Adrenal gland (tissue), 12 donors: Measurements from ENCODE around the gene CCDC136. TPM values are rescaled to one million over a fixed set of nuclear protein-coding genes. Genes with fewer than 3 reads are reported as not detected.

Experiments used
- DNase-seq, 7 donors: peaks; one replicate each; pipeline ENCODE4 v3.0.0-alpha.2; 2019 to 2020
- H3K27ac ChIP-seq, 5 donors: fragments of 200-600 bp; sonication (generic) in 4 of 5; 1 replicate in 3 of 5; 2 replicates in 2 of 5; pipeline versions ENCODE4 v1.5.1 to v1.8.0; 2016 to 2020; ENCODE audit warnings: mild to moderate bottlenecking in 1 of 5
- H3K27me3 ChIP-seq: fragments of 200-600 bp; 2 replicates; pipeline ENCODE4 v1.8.0; 2021
- H3K36me3 ChIP-seq, 2 donors: fragments of 200-600 bp; replicated peaks in 1 of 2; 1 replicate in 1 of 2; 2 replicates in 1 of 2; pipeline versions ENCODE4 v1.5.1 to v1.8.0; 2018 to 2022
- H3K4me1 ChIP-seq, 2 donors: fragments of 200-600 bp; replicated peaks in 1 of 2; 1 replicate in 1 of 2; 2 replicates in 1 of 2; pipeline versions ENCODE4 v1.5.1 to v1.8.0; 2018 to 2021
- H3K4me3 ChIP-seq, 4 donors: fragments of 200-600 bp; sonication (generic) in 3 of 4; one replicate each; pipeline ENCODE4 v1.5.1; 2016 to 2018
- H3K9me3 ChIP-seq, 3 donors: fragments of 200-600 bp; sonication (generic) in 1 of 3; replicated peaks in 1 of 3; 1 replicate in 2 of 3; 2 replicates in 1 of 3; pipeline versions ENCODE4 v1.5.1 to v1.8.0; 2016 to 2021
- CTCF ChIP-seq, 6 experiments: fragments of 450-650 bp in 4 of 6; fragments of 200-600 bp in 2 of 6; sonication (generic) in 1 of 6; IDR thresholded peaks; 1 replicate in 5 of 6; 2 replicates in 1 of 6; pipeline versions ENCODE4 v1.5.1 to v1.8.0; 2016 to 2021; ENCODE audit warnings: antibody characterized with exemption in 6 of 6, mild to moderate bottlenecking in 2 of 6, moderate library complexity in 1 of 6
- POLR2A ChIP-seq, 2 donors: fragments of 450-650 bp; IDR thresholded peaks; one replicate each; pipeline ENCODE4 v1.6.1; 2017; ENCODE audit warnings: antibody characterized with exemption in 2 of 2, mild to moderate bottlenecking in 2 of 2, moderate library complexity in 1 of 2
- WGBS, 4 donors: extraction: QIAGEN DNeasy Blood & Tissue Kit in 2 of 4; methylation state at CpG; one replicate each; pipeline versions ENCODE4 v1.1.5 to v1.1.7; 2013 to 2017; 5-methylcytosine and 5-hydroxymethylcytosine counted together
- intact Hi-C, 2 donors: fragments of 100-400 bp; cut with DNase I; formaldehyde crosslinking; loops; one replicate each; pipeline versions ENCODE4 v1.14.1 to v1.15.0; 2022 to 2023
- polyA plus RNA-seq, 3 donors: library from polyadenylated mRNA; stranded (reverse); fragments of 200-250 nt in 2 of 3; fragments of 350-450 nt in 1 of 3; fragmentation: Illumina TruSeq in 1 of 3; extraction: RNeasy Lipid Tissue Mini Kit (QIAGEN cat#74804) in 1 of 3; gene quantifications; one replicate each; pipeline ENCODE4 v1.2.3, GENCODE V29; 2013 to 2014
- total RNA-seq, 9 donors: library from RNA; depleted of rRNA in 4 of 9; stranded (reverse); fragments of >200 nt in 4 of 9; fragments of 120-200 nt in 1 of 9; fragmentation: NEBNext Ultra II Directional in 1 of 9; extraction: Animal tissue kit (Norgen Biotek cat#: 25700) in 1 of 9; gene quantifications; one replicate each; pipeline versions ENCODE4 v1.1.0 to v1.2.4, GENCODE V29; 2013 to 2023
- donor health status: healthy with polysubstance abuse.
- donor health status: Bipolar disorder and iron deficiency.
- donor health status: DM: yes; HTN: yes; CAD: no.
- donor health status: DM: no; HTN: no; CAD: no.
- donor health status: DM: no; HTN: no; CAD: no.
- donor health status: DM: yes; HTN: yes; CAD: no.

Gene CCDC136
- total and polyA plus RNA-seq, 12 donors = 0.35 to 10.9 (median 4.0) TPM

GRCh38 chr7:128830231-128831177 is 38.7 kb downstream of the CCDC136 start, which contains the start of gene FLNC:
Gene FLNC, plus strand, starts transcription at chr7:128830406. Its CDS starts 232 bp downstream, at chr7:128830638.
- WGBS, 4 donors = 0 to 6% (median 5%) methylated on average over 16 to 108 of the region's 109 CpGs; no CpG with 5 or more reads in 1 of the 4 donors
- DNase-seq = peak in 6 of 7 donors; percentile 32 to 54 (median 44)
- Histone ChIP-seq H3K27me3 (peaks cover 22% of the 10 kb centered on the region), H3K4me3 (peak within 1 kb of the TSS in 1 of 4 donors; percentile 52), H3K27ac (no peak within 1 kb of the TSS), H3K9me3 (no peaks in the 10 kb centered on the region), H3K4me1 (peaks cover 6 to 12% of the 10 kb centered on the region in 2 donors), H3K36me3 (no peaks in the 10 kb centered on the region)
- intact Hi-C loops = no loop called here
- TF ChIP-seq POLR2A (IDR thresholded peaks at IDR 0.05) (no peak), CTCF (IDR thresholded peaks at IDR 0.05) (no peak)

- Histone ChIP-seq H3K4me1 (peaks cover 6 to 12% of the 10 kb centered on the region in 2 donors), H3K36me3 (no peaks in the 10 kb centered on the region), H3K9me3 (no peaks in the 10 kb centered on the region), H3K27me3 (peaks cover 22% of the 10 kb centered on the region), H3K27ac (no peak overlapping the region), H3K4me3 (peak overlapping the region in 1 of 4 donors; percentile 25)
- TF ChIP-seq CTCF (IDR thresholded peaks at IDR 0.05) (no peak), POLR2A (IDR thresholded peaks at IDR 0.05) (no peak)
- intact Hi-C loops = no loop called here
- WGBS, 4 donors = 21 to 41% (median 34%) methylated on average over 9 to 33 of the region's 33 CpGs
- DNase-seq = no peak
Measured at GRCh38 chr7:128831178-128831993, 39.6 kb downstream of the CCDC136 start.

GRCh38 chr7:128831994-128832879 is 40.5 kb downstream of the CCDC136 start:
- no peak for DNase-seq
- peaks cover 22% of the 10 kb centered on the region for H3K27me3 ChIP-seq
- peaks cover 6 to 12% of the 10 kb centered on the region in 2 donors for H3K4me1 ChIP-seq
- WGBS, 4 donors = 36 to 68% (median 46%) methylated on average over 3 to 22 of the region's 22 CpGs
- intact Hi-C loops = no loop called here
- no peaks in the 10 kb centered on the region for H3K36me3 ChIP-seq
- H3K9me3 ChIP-seq = no peaks in the 10 kb centered on the region
- no peak overlapping the region for H3K4me3 ChIP-seq
- no peak for TF ChIP-seq POLR2A (IDR thresholded peaks at IDR 0.05)
- TF ChIP-seq CTCF (IDR thresholded peaks at IDR 0.05) = no peak
- no peak overlapping the region for H3K27ac ChIP-seq
